NCI-H146 treated with DMSO at 0.1 percent for 48 hours (cell line): Measurements from ENCODE around the gene TRIM65.

Experiments
- DNase-seq: peaks from one replicate; lab custom pipeline; 2025; ENCODE audit not compliant: unreplicated experiment; lab: John Stamatoyannopoulos, UW

TRIM65 gene

DNA sequence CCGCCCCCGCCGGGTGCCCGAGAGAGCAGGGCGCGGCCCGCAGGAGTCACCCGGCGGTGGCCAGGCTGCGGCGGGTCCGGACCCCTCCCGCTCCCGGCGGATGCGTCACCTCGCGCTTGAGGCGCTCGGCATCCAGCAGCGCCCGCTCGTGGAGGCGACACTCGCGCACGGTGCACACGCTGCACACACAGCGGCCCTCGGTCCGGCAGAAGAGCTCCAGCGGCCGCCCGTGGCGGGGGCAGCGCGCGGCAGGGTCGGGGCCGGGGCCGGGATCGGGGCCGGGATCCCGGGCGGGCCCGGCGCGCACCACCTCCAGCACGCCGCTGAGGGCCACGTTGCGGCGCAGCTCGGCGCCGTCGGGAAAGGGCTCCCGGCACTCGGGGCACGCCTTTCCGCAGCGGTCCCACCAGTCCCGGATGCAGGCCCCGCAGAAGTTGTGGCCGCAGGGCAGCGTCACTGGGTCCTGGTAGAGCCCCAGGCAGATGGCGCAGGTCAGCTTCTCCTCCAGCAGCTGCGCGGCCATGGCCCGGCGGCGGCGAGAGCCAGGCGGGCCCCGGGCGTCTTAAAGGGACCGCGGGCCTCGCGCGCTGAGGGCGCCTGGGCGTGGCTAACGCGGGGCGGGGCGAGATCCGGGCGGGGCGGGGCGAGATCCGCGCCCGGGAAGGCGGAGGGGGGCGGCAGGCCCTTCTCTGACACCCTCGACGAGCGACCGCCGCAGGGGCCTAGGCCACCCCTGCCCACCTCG lies at the start of gene TRIM65:
Gene TRIM65, minus strand, starts transcription at position 537 of the 745 bp plus-strand sequence. Its CDS starts 14 bp downstream, at position 523.
- peak; percentile 46 for DNase-seq

- no peak for DNase-seq
Measured at GRCh38 chr17:75945211-75945610, 48.5 kb upstream of the TRIM65 start.

GRCh38 chr17:75943491-75943890 lies 46.7 kb upstream of the TRIM65 start:
- no peak for DNase-seq

GRCh38 chr17:75942473-75942872 lies 45.7 kb upstream of the TRIM65 start:
- no peak for DNase-seq

- DNase-seq = no peak
Measured at GRCh38 chr17:75941442-75941819, 44.7 kb upstream of the TRIM65 start.

DNA sequence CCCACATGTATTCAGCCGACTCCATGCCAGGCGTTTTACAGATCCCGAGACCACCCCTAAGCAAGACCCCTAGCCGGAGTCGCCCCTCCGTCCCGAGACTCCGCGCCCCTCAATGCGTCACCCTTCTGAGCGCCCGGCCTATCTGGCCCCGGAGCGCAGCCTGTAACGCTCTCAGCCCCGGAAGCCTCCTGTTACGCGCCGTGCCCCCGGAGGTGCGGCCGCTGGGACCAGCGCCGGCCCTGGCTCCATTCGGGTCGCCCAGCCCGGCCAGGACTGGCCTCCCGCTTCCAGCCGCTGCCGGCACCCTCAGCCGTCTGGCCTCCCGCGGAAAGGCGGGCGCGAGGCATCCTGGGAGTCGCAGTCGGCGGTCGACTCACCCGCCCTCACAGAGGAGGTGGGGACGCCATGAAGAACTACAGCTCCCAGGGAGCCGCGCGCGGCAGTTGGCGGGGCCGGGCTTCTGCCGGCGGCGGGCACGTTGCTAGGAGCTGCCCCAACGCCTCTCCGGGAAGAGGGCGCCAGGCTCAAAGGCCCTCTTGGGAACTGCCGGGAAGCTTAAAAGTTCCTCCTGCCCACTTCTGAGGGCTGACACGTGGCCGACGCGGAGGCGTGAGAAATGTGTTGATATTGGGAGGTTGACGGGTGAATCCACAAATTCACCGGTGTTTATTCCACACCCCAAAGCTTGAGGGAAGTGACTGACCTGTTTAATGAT lies 44.1 kb upstream of the TRIM65 start, which contains the start of gene FBF1:
Gene FBF1, minus strand, starts transcription at position 316 of the 715 bp plus-strand sequence. CDS start 2,893 bp downstream, outside the sequence.
- DNase-seq = peak; percentile 86

- DNase-seq = no peak
Measured at GRCh38 chr17:75937652-75938051, 40.9 kb upstream of the TRIM65 start.

- DNase-seq = no peak
Measured at GRCh38 chr17:75933808-75934207, 37.1 kb upstream of the TRIM65 start.

DNA sequence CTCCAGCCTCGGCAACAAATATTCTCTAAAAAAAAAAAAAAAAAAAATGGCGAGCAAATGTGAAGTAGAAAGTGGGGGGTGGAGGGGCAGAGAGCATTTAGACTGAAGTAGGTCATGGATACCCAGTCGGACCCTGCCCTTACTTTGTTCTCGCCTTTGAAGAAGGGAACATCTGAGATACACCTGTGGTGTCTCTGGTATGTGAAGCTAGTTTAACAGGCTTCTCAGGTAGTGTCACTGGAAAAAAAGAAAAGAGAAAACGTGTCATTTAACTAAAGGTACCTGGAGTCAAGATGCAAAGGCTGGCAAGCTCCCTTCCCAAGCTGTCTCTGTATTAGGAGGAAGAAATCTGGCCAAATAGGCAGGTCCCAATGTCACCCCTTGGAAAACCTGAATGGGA lies 36.1 kb upstream of the TRIM65 start:
- no peak for DNase-seq

DNA sequence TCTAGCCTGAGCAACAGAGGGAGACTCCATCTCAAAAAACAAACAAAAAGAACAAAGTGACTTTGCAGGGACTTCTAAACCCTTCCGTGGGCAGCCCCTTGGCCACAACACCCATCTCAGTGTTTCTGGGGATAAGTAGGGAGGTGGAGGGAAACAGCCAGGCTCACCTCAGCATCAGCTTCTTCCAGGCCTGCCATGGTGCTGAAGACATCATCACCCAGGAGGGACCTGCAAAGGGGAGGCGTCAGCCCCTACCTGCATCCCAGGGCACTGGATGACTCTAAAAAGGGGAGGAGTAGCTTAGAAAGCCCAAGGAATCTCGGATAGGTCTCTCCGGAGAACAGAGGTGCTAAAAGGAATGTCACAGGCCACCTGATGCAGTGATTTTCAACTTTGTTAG lies 34.3 kb upstream of the TRIM65 start:
- no peak for DNase-seq

GRCh38 chr17:75927286-75927922 lies 30.7 kb upstream of the TRIM65 start:
- peak; percentile 4 for DNase-seq

DNA sequence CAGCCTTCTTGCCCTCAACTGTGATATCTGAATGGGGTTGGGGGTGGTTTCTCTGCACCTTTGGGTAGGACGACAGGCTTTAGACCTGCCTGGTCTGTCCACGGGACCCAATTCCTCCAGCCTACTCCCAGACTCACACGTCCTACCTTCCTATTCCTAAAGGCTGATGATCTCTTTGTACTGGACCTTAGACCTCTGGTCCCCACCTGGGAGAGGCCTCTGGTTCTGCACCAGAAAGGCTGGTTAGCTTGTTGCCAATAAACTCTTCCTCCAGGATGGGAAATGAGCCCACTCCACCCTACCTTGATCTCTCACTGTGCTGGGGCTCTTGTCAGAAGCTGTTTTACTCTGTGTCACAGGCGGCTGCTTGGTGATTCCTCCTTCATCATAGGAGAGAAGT lies 29.7 kb upstream of the TRIM65 start:
- DNase-seq = no peak

GRCh38 chr17:75925912-75926311 lies 29.2 kb upstream of the TRIM65 start:
- DNase-seq = no peak

GRCh38 chr17:75925103-75925502 lies 28.4 kb upstream of the TRIM65 start:
- DNase-seq = no peak

DNA sequence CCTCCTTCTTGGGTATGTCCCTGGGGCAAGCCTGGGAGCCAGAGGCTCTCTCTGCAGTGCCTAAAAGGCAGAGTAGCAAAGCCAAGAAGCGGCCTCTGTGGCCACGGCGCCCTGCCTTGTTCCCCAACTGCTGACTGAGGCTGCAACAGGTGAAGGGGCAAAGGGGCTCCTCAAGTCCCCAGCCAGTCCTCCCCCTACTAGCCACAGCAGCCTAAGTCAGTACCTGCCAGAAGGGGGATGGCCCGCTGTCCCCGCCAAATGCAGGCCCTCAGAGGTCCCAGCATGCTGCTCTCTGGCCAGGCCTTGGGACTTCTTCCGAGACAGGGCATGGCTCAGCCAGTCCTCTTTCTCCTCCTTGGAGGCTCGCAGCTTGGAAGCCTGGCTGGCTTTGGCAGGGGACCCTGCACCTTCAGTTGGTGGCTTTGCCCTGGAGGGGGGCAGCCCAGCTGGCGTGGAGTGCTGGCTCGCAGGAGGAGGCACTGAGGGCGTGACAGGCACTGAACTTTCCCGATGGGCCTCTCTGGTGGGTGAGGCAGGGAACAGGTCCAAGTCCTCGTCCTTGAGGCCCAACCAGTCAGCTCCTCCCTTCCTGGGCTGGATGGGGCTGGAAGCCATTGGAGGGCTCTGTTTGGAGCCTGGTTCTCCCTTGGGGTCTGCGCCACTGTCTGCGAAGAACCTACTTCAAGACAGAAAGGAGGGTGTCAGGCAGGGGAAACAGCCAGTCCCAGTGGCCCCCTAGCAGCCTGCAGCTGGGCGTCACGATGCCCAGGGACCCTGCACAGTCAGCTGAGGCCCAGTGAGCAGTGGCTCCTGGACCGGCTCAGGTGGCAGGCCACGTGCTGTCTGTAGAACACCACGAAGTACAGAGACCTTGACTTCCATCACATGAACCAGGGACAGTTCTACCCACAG lies 26.5 kb upstream of the TRIM65 start:
- no peak for DNase-seq

GRCh38 chr17:75922173-75922961 lies 25.6 kb upstream of the TRIM65 start:
- DNase-seq = no peak

DNA sequence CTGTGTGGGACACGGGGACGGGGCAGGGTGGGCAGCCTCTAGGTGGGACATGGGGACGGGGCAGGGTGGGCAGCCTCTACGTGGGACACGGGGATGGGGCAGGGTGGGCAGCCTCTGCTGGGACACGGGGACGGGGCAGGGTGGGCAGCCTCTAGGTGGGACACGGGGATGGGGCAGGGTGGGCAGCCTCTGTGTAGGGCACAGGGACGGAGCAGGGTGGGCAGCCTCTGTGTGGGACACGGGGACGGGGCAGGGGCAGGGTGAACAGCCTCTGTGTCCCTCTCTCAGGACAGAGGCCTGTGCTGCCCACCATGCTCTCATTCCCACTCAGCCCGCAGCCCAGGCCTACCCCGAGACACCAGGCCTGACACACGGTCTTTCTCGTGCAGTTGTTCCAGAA lies 24.8 kb upstream of the TRIM65 start:
- no peak for DNase-seq

DNA sequence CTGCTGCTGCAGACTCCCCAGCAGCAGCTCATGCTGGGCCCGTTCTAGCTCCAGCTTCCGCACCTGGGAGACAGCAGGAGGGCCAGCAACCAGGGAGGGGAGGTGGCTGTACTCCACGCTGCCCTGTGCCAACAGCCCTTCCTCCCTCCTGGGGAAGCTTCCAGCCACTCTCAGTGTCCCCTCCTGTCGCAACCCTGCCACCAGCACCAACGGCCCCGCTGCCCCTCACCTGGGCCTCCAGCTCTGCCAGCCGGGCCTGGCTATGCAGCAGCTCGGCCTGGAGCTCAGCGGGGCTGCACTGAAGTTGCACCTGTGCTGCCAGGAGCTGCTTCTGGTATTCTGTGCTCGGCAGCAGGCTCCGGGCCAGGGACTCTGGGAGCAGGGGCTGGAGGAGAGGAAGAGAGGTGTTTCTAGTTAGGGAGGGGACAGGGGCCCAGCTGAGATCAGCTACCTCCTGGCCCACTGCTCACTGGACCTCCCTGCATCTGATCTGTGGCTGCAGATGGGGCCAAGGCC lies 23.4 kb upstream of the TRIM65 start:
- no peak for DNase-seq

DNA sequence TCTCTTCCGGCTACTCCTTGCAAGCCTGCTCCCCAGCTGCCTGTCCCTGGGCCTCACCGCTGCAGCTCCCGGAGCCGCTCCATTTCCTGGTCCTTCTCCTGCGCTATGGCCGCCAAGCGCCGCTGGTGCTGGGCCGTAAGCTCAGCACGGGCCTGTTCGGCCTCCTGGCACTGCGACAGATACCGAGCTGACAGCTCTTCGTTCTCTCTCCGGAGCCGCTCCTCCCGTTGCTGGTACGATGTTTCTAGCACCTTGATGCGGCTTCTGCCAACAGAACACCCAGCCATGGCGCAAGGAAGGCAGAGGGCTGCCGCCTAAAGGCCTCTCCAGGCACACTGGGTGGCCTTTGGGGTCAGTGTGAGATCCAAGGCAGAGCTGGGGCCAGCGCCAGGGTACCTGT lies 22.9 kb upstream of the TRIM65 start:
- no peak for DNase-seq

GRCh38 chr17:75917917-75918445 lies 21.2 kb upstream of the TRIM65 start:
- no peak for DNase-seq
